ENCODE results near the gene CLDN34.

GRCh38 chrX:9988762-9989161 is 21.6 kb downstream of the CLDN34 start:
- TF ChIP-seq POLR2A (IDR thresholded peaks at IDR 0.05) (no peak), CTCF (IDR thresholded peaks at IDR 0.05) (peak in 4 of 6 experiments; percentile 26 to 54 (median 48))
